Left renal pelvis (tissue), 4 donors: ENCODE measurements around the gene RAB3IP. TPM values are rescaled to one million over a fixed set of nuclear protein-coding genes. Genes with fewer than 3 reads are reported as not detected.
A peak's percentile ranks its signal among the peaks of the same experiment; 100 is the strongest.

Experiments
- DNase-seq, 4 donors: peaks; one replicate each; pipeline ENCODE4 v3.0.0-alpha.2; 2013; ENCODE audit warnings: low read depth in 4 of 4, low spot score in 3 of 4
- polyA plus RNA-seq, 4 donors: library from polyadenylated mRNA; unstranded; fragments of 120-200 nt; gene quantifications; one replicate each; pipeline ENCODE4 v1.2.1, GENCODE V29; 2013; ENCODE audit not compliant: insufficient read length in 4 of 4

RAB3IP gene, protein sequence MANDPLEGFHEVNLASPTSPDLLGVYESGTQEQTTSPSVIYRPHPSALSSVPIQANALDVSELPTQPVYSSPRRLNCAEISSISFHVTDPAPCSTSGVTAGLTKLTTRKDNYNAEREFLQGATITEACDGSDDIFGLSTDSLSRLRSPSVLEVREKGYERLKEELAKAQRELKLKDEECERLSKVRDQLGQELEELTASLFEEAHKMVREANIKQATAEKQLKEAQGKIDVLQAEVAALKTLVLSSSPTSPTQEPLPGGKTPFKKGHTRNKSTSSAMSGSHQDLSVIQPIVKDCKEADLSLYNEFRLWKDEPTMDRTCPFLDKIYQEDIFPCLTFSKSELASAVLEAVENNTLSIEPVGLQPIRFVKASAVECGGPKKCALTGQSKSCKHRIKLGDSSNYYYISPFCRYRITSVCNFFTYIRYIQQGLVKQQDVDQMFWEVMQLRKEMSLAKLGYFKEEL
- 10 to 100 TPM in 3 of 4 donors, 1 to 10 TPM in 1; 8.1 to 94.1 (median 71.7) TPM for polyA plus RNA-seq

GRCh38 chr12:69738351-69739286 lies at the start of gene RAB3IP:
TSS of gene RAB3IP (plus strand) at chr12:69738860. CDS start at chr12:69755409, 16,549 bp downstream.
- peak; percentile 58 to 84 (median 78) for DNase-seq

- DNase-seq = no peak
These were observed 49.0 kb upstream of the RAB3IP start for GRCh38 chr12:69689638-69690037.

GRCh38 chr12:69694123-69694522 lies 44.5 kb upstream of the RAB3IP start:
- no peak for DNase-seq

- no peak for DNase-seq
These were observed 40.6 kb upstream of the RAB3IP start for GRCh38 chr12:69698054-69698453.

GRCh38 chr12:69698769-69699540 lies 39.7 kb upstream of the RAB3IP start, which contains the start of gene BEST3:
TSS of gene BEST3 (minus strand) at chr12:69699303. CDS start at chr12:69697798, 1,505 bp downstream.
- DNase-seq = no peak

GRCh38 chr12:69701826-69702225 lies 36.8 kb upstream of the RAB3IP start:
- DNase-seq = no peak

GRCh38 chr12:69703146-69703642 lies 35.5 kb upstream of the RAB3IP start:
- no peak for DNase-seq

- no peak for DNase-seq
These were observed 34.3 kb upstream of the RAB3IP start for GRCh38 chr12:69704357-69704756.

DNA sequence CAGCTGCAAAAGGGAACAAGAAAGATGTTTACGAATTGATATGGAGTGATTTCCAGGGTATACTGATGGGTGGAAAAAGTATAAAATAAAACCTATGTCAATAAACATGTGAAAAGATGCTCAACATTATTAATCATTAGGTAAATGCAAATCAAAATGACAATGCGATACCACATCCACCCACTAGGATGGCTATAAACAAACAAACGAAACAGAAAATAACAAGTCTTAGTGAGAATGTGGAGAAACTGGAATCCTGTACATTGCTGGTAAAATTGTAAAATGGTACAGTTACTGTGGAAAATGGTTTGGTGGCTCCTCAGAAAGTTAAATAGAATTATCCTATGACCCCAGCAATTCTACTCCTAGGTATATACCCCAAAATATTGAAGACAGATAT lies 30.0 kb upstream of the RAB3IP start:
- DNase-seq = no peak

DNA sequence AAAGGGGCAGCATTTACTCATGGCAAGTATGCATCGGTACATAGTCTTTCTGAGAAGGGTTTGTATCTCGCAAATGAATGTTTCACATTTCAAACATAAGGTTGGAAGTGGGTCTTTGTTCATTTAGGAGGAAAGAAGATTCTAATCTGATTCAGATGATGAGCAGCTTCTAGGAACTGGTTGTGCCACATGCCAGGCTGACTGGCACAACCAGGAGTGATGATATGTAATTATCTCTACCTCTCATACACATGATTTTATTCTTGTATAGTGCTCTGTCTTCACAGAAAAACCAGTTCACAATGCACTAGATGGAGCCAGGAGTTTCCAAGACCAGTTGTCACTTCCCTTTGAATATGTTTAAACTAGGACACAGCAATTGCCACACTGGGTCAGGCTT lies 25.8 kb upstream of the RAB3IP start:
- no peak for DNase-seq

GRCh38 chr12:69714542-69714941 lies 24.1 kb upstream of the RAB3IP start:
- DNase-seq = no peak

- DNase-seq = no peak
These were observed 19.0 kb upstream of the RAB3IP start for GRCh38 chr12:69719336-69720316.

GRCh38 chr12:69720750-69721149 lies 17.9 kb upstream of the RAB3IP start:
- no peak for DNase-seq

GRCh38 chr12:69726922-69727321 lies 11.7 kb upstream of the RAB3IP start:
- no peak for DNase-seq

- DNase-seq = no peak
These were observed 6.6 kb upstream of the RAB3IP start for GRCh38 chr12:69732088-69732487.

- no peak for DNase-seq
These were observed 5.0 kb upstream of the RAB3IP start for GRCh38 chr12:69733638-69734037.

- peak; percentile 35 to 45 (median 39) for DNase-seq
These were observed 879 bp downstream of the RAB3IP start for GRCh38 chr12:69739287-69740191.

GRCh38 chr12:69744109-69744508 lies 5.4 kb downstream of the RAB3IP start:
- no peak for DNase-seq
